Neuronal stem cell (in vitro differentiated cells): ENCODE data around the gene CPM.

Experiments used
- DNase-seq: peaks from one replicate; pipeline ENCODE4 v3.0.0-alpha.2; 2013; ENCODE audit warnings: low spot score
- H2AFZ ChIP-seq: one replicate; pipeline ENCODE4 v1.6.1; 2013; ENCODE audit warnings: mild to moderate bottlenecking, low read length, inconsistent platforms
- H2AK5ac ChIP-seq: 2 replicates; pipeline ENCODE4 v1.6.1; 2013; ENCODE audit warnings: low read depth, mild to moderate bottlenecking, inconsistent platforms, low read length, moderate library complexity, mixed read lengths
- H2BK120ac ChIP-seq: 2 replicates; pipeline ENCODE4 v1.6.1; 2013; ENCODE audit warnings: low read depth, mild to moderate bottlenecking, inconsistent platforms, low read length, moderate library complexity, mixed read lengths
- H2BK12ac ChIP-seq: one replicate; pipeline ENCODE4 v1.6.1; 2013; ENCODE audit warnings: low read length, inconsistent platforms
- H2BK15ac ChIP-seq: 2 replicates; pipeline ENCODE4 v1.6.1; 2013; ENCODE audit warnings: mild to moderate bottlenecking, low read length, inconsistent platforms, mixed read lengths
- H2BK5ac ChIP-seq: one replicate; pipeline ENCODE4 v1.6.1; 2013; ENCODE audit warnings: inconsistent platforms, mild to moderate bottlenecking, low read length, moderate library complexity
- H3K14ac ChIP-seq: one replicate; pipeline ENCODE4 v1.6.1; 2013; ENCODE audit warnings: low read length, inconsistent platforms
- H3K18ac ChIP-seq: 2 replicates; pipeline ENCODE4 v1.6.1; 2013; ENCODE audit warnings: low read length, inconsistent platforms
- H3K23ac ChIP-seq: 2 replicates; pipeline ENCODE4 v1.6.1; 2013; ENCODE audit warnings: low read depth, mild to moderate bottlenecking, mixed read lengths, low read length, inconsistent platforms; ENCODE audit not compliant: poor library complexity
- H3K27ac ChIP-seq: replicated peaks from 3 replicates; pipeline ENCODE4 v1.5.1; 2013; ENCODE audit warnings: low read length, inconsistent platforms
- H3K27me3 ChIP-seq, 3 experiments: 2 replicates each; pipeline ENCODE4 v1.6.1; 2013; ENCODE audit warnings: low read length in 3 of 3, mild to moderate bottlenecking in 2 of 3, inconsistent platforms in 1 of 3, low read depth in 1 of 3, mixed read lengths in 1 of 3, moderate library complexity in 1 of 3; ENCODE audit not compliant: control insufficient read depth in 3 of 3, insufficient read depth in 3 of 3
- H3K36me3 ChIP-seq, 2 donors: replicated peaks in 1 of 2; 2 replicates each; pipeline ENCODE4 v1.6.1; 2013; ENCODE audit warnings: low read length in 2 of 2; ENCODE audit not compliant: control insufficient read depth in 2 of 2, insufficient read depth in 2 of 2
- H3K4ac ChIP-seq: 2 replicates; pipeline ENCODE4 v1.6.1; 2013; ENCODE audit warnings: inconsistent platforms, mild to moderate bottlenecking, low read length, moderate library complexity
- H3K4me1 ChIP-seq, 2 donors: 1 replicate in 1 of 2; 2 replicates in 1 of 2; pipeline ENCODE4 v1.6.1; 2013; ENCODE audit warnings: low read length in 2 of 2, low read depth in 1 of 2; ENCODE audit not compliant: control insufficient read depth in 2 of 2, insufficient read depth in 1 of 2
- H3K4me2 ChIP-seq: one replicate; pipeline ENCODE4 v1.6.1; 2013; ENCODE audit warnings: mild to moderate bottlenecking, low read length, inconsistent platforms; ENCODE audit not compliant: insufficient read depth, poor library complexity, severe bottlenecking
- H3K4me3 ChIP-seq, 2 donors: 2 replicates each; pipeline ENCODE4 v1.5.1; 2013; ENCODE audit warnings: low read length in 2 of 2, mild to moderate bottlenecking in 2 of 2, inconsistent platforms in 1 of 2, moderate library complexity in 1 of 2
- H3K79me1 ChIP-seq: one replicate; pipeline ENCODE4 v1.6.1; 2013; ENCODE audit warnings: low read depth, mild to moderate bottlenecking, inconsistent platforms, low read length, moderate library complexity
- H3K9ac ChIP-seq: one replicate; pipeline ENCODE4 v1.6.1; 2013; ENCODE audit warnings: mild to moderate bottlenecking, low read depth, low read length, inconsistent platforms; ENCODE audit not compliant: poor library complexity
- H3K9me3 ChIP-seq, 2 donors: replicated peaks in 1 of 2; 2 replicates each; pipeline versions ENCODE3 to v1.6.1; 2013; ENCODE audit warnings: low read length in 2 of 2, mild to moderate bottlenecking in 2 of 2, inconsistent platforms in 1 of 2, low read depth in 1 of 2, mixed read lengths in 1 of 2, moderate library complexity in 1 of 2; ENCODE audit not compliant: control insufficient read depth in 2 of 2, insufficient read depth in 1 of 2
- H4K8ac ChIP-seq: one replicate; pipeline ENCODE4 v1.6.1; 2013; ENCODE audit warnings: low read depth, mild to moderate bottlenecking, inconsistent platforms, low read length, moderate library complexity
- H4K91ac ChIP-seq: one replicate; pipeline ENCODE4 v1.6.1; 2013; ENCODE audit warnings: low read length, low read depth, mild to moderate bottlenecking, inconsistent platforms; ENCODE audit not compliant: poor library complexity
- WGBS, 2 donors: extraction: QIAGEN DNeasy Blood & Tissue Kit; methylation state at CpG; one replicate each; pipeline ENCODE4 v1.1.7; 2013; ENCODE audit warnings: missing lambda C conversion rate in 2 of 2, mixed read lengths in 1 of 2; ENCODE audit not compliant: insufficient read length in 2 of 2, insufficient replicate concordance in 1 of 2; ENCODE audit errors: extremely low coverage in 2 of 2; 5-methylcytosine and 5-hydroxymethylcytosine counted together

The CPM gene

GRCh38 chr12:68910128-68910527, 22.8 kb downstream of the CPM start:
- no peak overlapping the region for H4K91ac ChIP-seq
- H3K36me3 ChIP-seq: no peaks in the 10 kb centered on the region
- no peak overlapping the region for H3K27ac ChIP-seq
- H3K23ac ChIP-seq: no peak overlapping the region
- no peak overlapping the region for H2BK15ac ChIP-seq
- H2BK12ac ChIP-seq: no peak overlapping the region
- no peak overlapping the region for H2BK120ac ChIP-seq
- H3K4ac ChIP-seq: no peak overlapping the region
- H3K4me2 ChIP-seq: no peak overlapping the region
- H3K18ac ChIP-seq: no peak overlapping the region
- H4K8ac ChIP-seq: no peak overlapping the region
- no peaks in the 10 kb centered on the region for H3K9me3 ChIP-seq
- no peaks in the 10 kb centered on the region for H3K4me1 ChIP-seq
- H2BK5ac ChIP-seq: no peak overlapping the region
- peaks cover 0 to 2% (median 0%) of the 10 kb centered on the region in 3 experiments for H3K27me3 ChIP-seq
- H2AK5ac ChIP-seq: no peak overlapping the region
- no peak overlapping the region for H3K14ac ChIP-seq
- WGBS, 2 donors: no CpG with 5 or more reads among the region's 2 CpGs
- H3K4me3 ChIP-seq: no peak overlapping the region
- H2AFZ ChIP-seq: no peak overlapping the region
- DNase-seq: no peak
- no peak overlapping the region for H3K9ac ChIP-seq
- H3K79me1 ChIP-seq: no peaks in the 10 kb centered on the region

DNA sequence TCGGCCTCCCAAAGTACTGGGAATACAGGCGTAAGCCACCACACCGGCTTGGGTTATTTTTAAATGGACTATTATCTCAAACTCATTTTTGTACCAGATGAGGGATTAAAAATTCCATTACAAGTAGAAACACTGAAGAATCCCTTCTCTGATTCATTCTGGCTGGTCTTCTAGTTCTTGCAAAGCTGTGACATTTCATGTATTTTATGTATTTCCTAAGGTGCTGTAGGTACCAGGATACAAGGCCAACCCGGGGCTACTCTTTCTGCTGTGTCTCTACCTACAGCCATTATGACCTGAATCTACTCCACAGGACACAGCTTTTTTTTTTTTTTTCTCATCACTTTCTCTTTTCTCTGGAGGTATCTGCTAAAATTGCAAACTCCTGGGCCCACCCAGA, 24.9 kb downstream of the CPM start:
- no peak overlapping the region for H3K14ac ChIP-seq
- no peak overlapping the region for H2AFZ ChIP-seq
- no peaks in the 10 kb centered on the region for H3K36me3 ChIP-seq
- no peak overlapping the region for H3K4me3 ChIP-seq
- H3K23ac ChIP-seq: no peak overlapping the region
- H4K91ac ChIP-seq: no peak overlapping the region
- DNase-seq: no peak
- no peak overlapping the region for H2BK12ac ChIP-seq
- no peaks in the 10 kb centered on the region for H3K79me1 ChIP-seq
- no peak overlapping the region for H3K4me2 ChIP-seq
- no peak overlapping the region for H3K18ac ChIP-seq
- no peak overlapping the region for H3K4ac ChIP-seq
- H2BK120ac ChIP-seq: no peak overlapping the region
- H3K27ac ChIP-seq: no peak overlapping the region
- no peaks in the 10 kb centered on the region for H3K9me3 ChIP-seq
- WGBS, 2 donors: no CpG with 5 or more reads among the region's 4 CpGs
- H2AK5ac ChIP-seq: no peak overlapping the region
- H3K9ac ChIP-seq: no peak overlapping the region
- H2BK5ac ChIP-seq: no peak overlapping the region
- H3K4me1 ChIP-seq: no peaks in the 10 kb centered on the region
- no peak overlapping the region for H2BK15ac ChIP-seq
- H4K8ac ChIP-seq: no peak overlapping the region
- H3K27me3 ChIP-seq: peaks cover 0 to 2% (median 0%) of the 10 kb centered on the region in 3 experiments

- Histone ChIP-seq H4K8ac (no peak overlapping the region), H2BK15ac (no peak overlapping the region), H3K4me3 (no peak overlapping the region), H3K4ac (no peak overlapping the region), H3K27ac (no peak overlapping the region), H3K27me3 (peaks cover 0 to 5% (median 0%) of the 10 kb centered on the region in 3 experiments), H3K36me3 (no peaks in the 10 kb centered on the region), H3K23ac (no peak overlapping the region), H3K9ac (no peak overlapping the region), H3K4me2 (no peak overlapping the region), H2BK5ac (no peak overlapping the region), H2AFZ (no peak overlapping the region), H3K14ac (no peak overlapping the region), H3K79me1 (no peaks in the 10 kb centered on the region), H3K9me3 (no peaks in the 10 kb centered on the region), H3K4me1 (no peaks in the 10 kb centered on the region), H2AK5ac (no peak overlapping the region), H4K91ac (no peak overlapping the region), H2BK12ac (no peak overlapping the region), H3K18ac (no peak overlapping the region), H2BK120ac (no peak overlapping the region)
- DNase-seq: no peak
- WGBS, 2 donors: no CpG with 5 or more reads among the region's 4 CpGs
These were observed 27.2 kb downstream of the CPM start for GRCh38 chr12:68905733-68906132.

- Histone ChIP-seq H3K4me1 (no peaks in the 10 kb centered on the region), H4K8ac (no peak overlapping the region), H3K4ac (no peak overlapping the region), H3K9ac (no peak overlapping the region), H3K4me2 (no peak overlapping the region), H3K18ac (no peak overlapping the region), H2AFZ (no peak overlapping the region), H2BK5ac (no peak overlapping the region), H3K4me3 (no peak overlapping the region), H2BK12ac (no peak overlapping the region), H3K79me1 (no peaks in the 10 kb centered on the region), H4K91ac (no peak overlapping the region), H3K14ac (no peak overlapping the region), H3K23ac (no peak overlapping the region), H2AK5ac (no peak overlapping the region), H3K27me3 (peaks cover 0 to 5% (median 0%) of the 10 kb centered on the region in 3 experiments), H3K36me3 (no peaks in the 10 kb centered on the region), H2BK120ac (no peak overlapping the region), H3K9me3 (no peaks in the 10 kb centered on the region), H3K27ac (no peak overlapping the region), H2BK15ac (no peak overlapping the region)
- no peak for DNase-seq
- WGBS, 2 donors: no CpG with 5 or more reads among the region's 4 CpGs
These were observed 28.5 kb downstream of the CPM start for GRCh38 chr12:68904351-68904962.
